B cell (primary cell): ENCODE data around the gene EEF1A2. TPM values are rescaled to one million over a fixed set of nuclear protein-coding genes. Genes with fewer than 3 reads are reported as not detected.

Source experiments
- ATAC-seq: fragments of 200-7000 bp; cut with Tn5 transposase; one replicate; pipeline ENCODE4 v1.10.0; 2021; ENCODE audit warnings: low read depth, mild to moderate bottlenecking, moderate number of reproducible peaks, moderate library complexity
- CTCF ChIA-PET: fragments of 350-600 bp; sonication (Branson Sonifier 250); formaldehyde crosslinking; loops from one replicate; lab custom pipeline; 2021; ENCODE audit warnings: antibody characterized with exemption, inconsistent platforms; lab: Charles Lee
- POLR2A ChIA-PET: fragments of 350-600 bp; sonication (Branson Sonifier 250); formaldehyde crosslinking; loops from one replicate; lab custom pipeline; 2021; ENCODE audit warnings: antibody characterized with exemption; lab: Charles Lee
- DNase-seq: peaks from one replicate; pipeline ENCODE4 v3.0.0; 2013
- H2AFZ ChIP-seq: 2 replicates; pipeline ENCODE4 v1.6.1; 2012; ENCODE audit warnings: mild to moderate bottlenecking, low read depth, low read length; ENCODE audit not compliant: insufficient read depth, poor library complexity, severe bottlenecking
- H3K27ac ChIP-seq, 2 donors: 1 replicate in 1 of 2; 2 replicates in 1 of 2; pipeline ENCODE4 v1.5.1; 2012 to 2013; ENCODE audit warnings: low read length in 2 of 2, mild to moderate bottlenecking in 2 of 2, moderate library complexity in 1 of 2
- H3K27me3 ChIP-seq, 4 experiments: fragments of 200-600 bp in 1 of 4; sonication (generic) in 1 of 4; replicated peaks in 1 of 4; 1 replicate in 2 of 4; 2 replicates in 2 of 4; pipeline versions ENCODE4 v1.6.1 to v1.7.0; 2013 to 2016; ENCODE audit warnings: low read length in 3 of 4, mild to moderate bottlenecking in 2 of 4, mixed read lengths in 1 of 4, moderate library complexity in 1 of 4; ENCODE audit not compliant: insufficient read depth in 4 of 4, control insufficient read depth in 3 of 4; ENCODE audit errors: control extremely low read depth in 1 of 4
- H3K36me3 ChIP-seq, 2 experiments: replicated peaks in 1 of 2; 1 replicate in 1 of 2; 2 replicates in 1 of 2; pipeline versions ENCODE4 v1.6.1 to v1.7.1; 2013; ENCODE audit warnings: low read length in 1 of 2; ENCODE audit not compliant: insufficient read depth in 2 of 2, control insufficient read depth in 1 of 2; ENCODE audit errors: control extremely low read depth in 1 of 2, extremely low read depth in 1 of 2
- H3K4me1 ChIP-seq, 2 donors: fragments of 200-600 bp in 1 of 2; sonication (generic) in 1 of 2; 1 replicate in 1 of 2; 2 replicates in 1 of 2; pipeline versions ENCODE4 v1.5.1 to v1.6.1; 2013 to 2017; ENCODE audit warnings: low read length in 2 of 2; ENCODE audit not compliant: control insufficient read depth in 2 of 2, insufficient read depth in 2 of 2
- H3K4me2 ChIP-seq: replicated peaks from 2 replicates; pipeline ENCODE3; 2012; ENCODE audit warnings: mild to moderate bottlenecking, low read depth, low read length; ENCODE audit not compliant: poor library complexity, severe bottlenecking
- H3K4me3 ChIP-seq, 5 experiments: fragments of 200-600 bp in 1 of 5; sonication (generic) in 1 of 5; 1 replicate in 3 of 5; 2 replicates in 2 of 5; pipeline versions ENCODE4 v1.5.1 to v1.7.0; 2011 to 2016; ENCODE audit warnings: low read length in 4 of 5, mild to moderate bottlenecking in 4 of 5, low read depth in 2 of 5, control low read depth in 1 of 5, moderate library complexity in 1 of 5; ENCODE audit not compliant: insufficient read depth in 1 of 5; ENCODE audit errors: control extremely low read depth in 1 of 5, extremely low read depth in 1 of 5
- H3K79me2 ChIP-seq: fragments of 200-600 bp; sonication (generic); one replicate; pipeline ENCODE4 v1.6.0; 2016; ENCODE audit warnings: low read length; ENCODE audit not compliant: control insufficient read depth, insufficient read depth
- H3K9ac ChIP-seq: fragments of 200-600 bp; sonication (generic); 2 replicates; pipeline ENCODE4 v1.6.1; 2017; ENCODE audit warnings: mild to moderate bottlenecking, low read length, moderate library complexity
- H3K9me3 ChIP-seq, 3 donors: one replicate each; pipeline versions ENCODE4 v1.6.1 to v1.7.1; 2013; ENCODE audit warnings: low read length in 2 of 3; ENCODE audit not compliant: control insufficient read depth in 2 of 3, insufficient read depth in 1 of 3; ENCODE audit errors: control extremely low read depth in 1 of 3
- H4K20me1 ChIP-seq: 2 replicates; pipeline ENCODE4 v1.6.0; 2012; ENCODE audit warnings: mild to moderate bottlenecking, low read length; ENCODE audit not compliant: insufficient read depth, control insufficient read depth, poor library complexity, severe bottlenecking
- H3K27ac Mint-ChIP-seq: one replicate; pipeline ENCODE4 v1.8.0; 2021; ENCODE audit warnings: mixed read lengths
- H3K27me3 Mint-ChIP-seq: one replicate; pipeline ENCODE4 v1.8.0; 2021; ENCODE audit warnings: mixed read lengths
- H3K4me1 Mint-ChIP-seq: one replicate; pipeline ENCODE4 v1.8.0; 2021; ENCODE audit warnings: mixed read lengths
- H3K4me3 Mint-ChIP-seq: one replicate; pipeline ENCODE4 v1.8.0; 2021; ENCODE audit warnings: mixed read lengths
- H3K9me3 Mint-ChIP-seq: one replicate; pipeline ENCODE4 v1.8.0; 2022; ENCODE audit warnings: mixed read lengths; ENCODE audit not compliant: insufficient read depth
- EZH2 ChIP-seq: IDR thresholded peaks from 2 replicates; pipeline ENCODE4 v1.6.1; 2012; ENCODE audit warnings: borderline replicate concordance, low read depth, mild to moderate bottlenecking, moderate library complexity, low read length; ENCODE audit not compliant: insufficient read depth, poor library complexity, severe bottlenecking
- WGBS: methylation state at CpG from one replicate; pipeline ENCODE4 v1.1.5; 2013; ENCODE audit warnings: missing lambda C conversion rate; ENCODE audit not compliant: insufficient coverage; 5-methylcytosine and 5-hydroxymethylcytosine counted together
- intact Hi-C: fragments of 100-400 bp; cut with micrococcal nuclease; formaldehyde crosslinking; loops from one replicate; pipeline ENCODE4 v1.10.0; 2022
- polyA plus RNA-seq: library from polyadenylated mRNA; depleted of rRNA; stranded (reverse); fragments of >200 nt; gene quantifications from 2 replicates; pipeline ENCODE4 v1.2.3, GENCODE V29; 2012
- total RNA-seq, 2 donors: library from RNA; stranded (reverse); fragments of 120-200 nt in 1 of 2; gene quantifications; 1 replicate in 1 of 2; 2 replicates in 1 of 2; pipeline versions ENCODE4 v1.2.3 to v1.2.4, GENCODE V29; 2013 to 2022
- TF ChIP-seq, protein P1 (sequence below): fragments of 200-600 bp; IDR thresholded peaks from one replicate; pipeline ENCODE4 v1.8.0; 2022; ENCODE audit warnings: antibody characterized with exemption, mild to moderate bottlenecking

The EEF1A2 gene
- total and polyA plus RNA-seq, 2 donors (not counting 1 experiment from before 2014, with no cell fraction given), result 2.2 to 2.9 TPM

DNA sequence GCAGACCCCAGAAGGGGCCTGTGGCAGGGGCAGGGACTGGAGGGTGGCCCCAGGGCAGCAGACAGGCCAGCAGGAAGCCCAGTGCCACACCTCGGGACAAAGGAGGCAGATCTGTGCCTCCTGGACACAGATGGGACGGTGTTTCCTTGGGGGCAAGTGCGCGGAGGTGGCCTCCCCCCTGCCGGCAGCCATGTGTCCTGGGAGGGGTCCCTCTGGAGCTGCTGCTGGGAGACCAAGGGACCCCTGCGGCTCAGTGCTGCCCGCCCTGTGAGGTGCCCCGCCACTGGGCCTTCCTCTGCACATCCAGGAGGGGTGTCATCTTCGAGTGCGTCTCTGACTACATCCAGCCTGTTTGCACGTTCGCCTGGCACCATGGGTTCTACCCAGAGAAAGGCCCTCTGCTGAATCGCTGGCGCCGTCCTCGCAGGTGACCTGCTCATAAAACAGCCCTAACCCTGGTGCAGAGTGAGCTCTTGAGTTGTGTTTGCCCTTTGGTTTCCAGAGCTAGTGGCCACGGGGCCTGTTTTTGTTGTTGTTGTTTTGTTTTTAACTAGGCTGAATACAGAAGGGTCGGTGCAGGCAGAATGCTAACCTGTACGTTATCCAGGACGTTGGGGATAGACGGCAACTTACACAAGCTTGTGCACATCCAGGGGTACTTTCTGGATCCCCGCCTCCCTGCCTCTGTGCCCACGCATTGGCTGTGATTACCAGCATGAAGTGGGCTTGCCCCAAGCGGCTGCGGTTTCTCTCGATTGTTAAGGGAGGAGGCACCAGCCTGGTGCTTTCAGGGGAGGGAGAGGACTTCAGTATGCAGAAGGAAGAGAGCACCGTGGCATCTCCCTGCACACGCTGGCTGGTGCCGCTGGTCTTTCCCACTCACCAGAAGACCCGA is 25.1 kb downstream of the EEF1A2 start:
- Histone ChIP-seq H3K9me3 (peaks cover 0 to 2% (median 0%) of the 10 kb centered on the region in 3 donors), H3K27ac (no peak overlapping the region), H3K4me2 (no peak overlapping the region), H3K36me3 (no peaks in the 10 kb centered on the region), H3K4me1 (peaks cover 4 to 6% of the 10 kb centered on the region in 2 donors), H2AFZ (no peak overlapping the region), H3K79me2 (no peaks in the 10 kb centered on the region), H3K9ac (no peak overlapping the region), H3K27me3 (peaks cover 0 to 65% (median 15%) of the 10 kb centered on the region in 4 experiments), H3K4me3 (no peak overlapping the region), H4K20me1 (no peaks in the 10 kb centered on the region)
- no peaks in the 10 kb centered on the region for H3K9me3 Mint-ChIP-seq
- no peak for DNase-seq
- CTCF ChIA-PET, result no interaction called here
- WGBS, result 38% methylated on average over 30 of the region's 30 CpGs
- peak overlapping the region; percentile 32 for H3K4me3 Mint-ChIP-seq
- no peak overlapping the region for H3K27ac Mint-ChIP-seq
- H3K27me3 Mint-ChIP-seq, result peaks cover 40% of the 10 kb centered on the region
- POLR2A ChIA-PET, result no interaction called here
- peaks cover 7% of the 10 kb centered on the region for H3K4me1 Mint-ChIP-seq
- ATAC-seq, result no peak
- no peak for TF ChIP-seq EZH2
- TF ChIP-seq, protein P1, sequence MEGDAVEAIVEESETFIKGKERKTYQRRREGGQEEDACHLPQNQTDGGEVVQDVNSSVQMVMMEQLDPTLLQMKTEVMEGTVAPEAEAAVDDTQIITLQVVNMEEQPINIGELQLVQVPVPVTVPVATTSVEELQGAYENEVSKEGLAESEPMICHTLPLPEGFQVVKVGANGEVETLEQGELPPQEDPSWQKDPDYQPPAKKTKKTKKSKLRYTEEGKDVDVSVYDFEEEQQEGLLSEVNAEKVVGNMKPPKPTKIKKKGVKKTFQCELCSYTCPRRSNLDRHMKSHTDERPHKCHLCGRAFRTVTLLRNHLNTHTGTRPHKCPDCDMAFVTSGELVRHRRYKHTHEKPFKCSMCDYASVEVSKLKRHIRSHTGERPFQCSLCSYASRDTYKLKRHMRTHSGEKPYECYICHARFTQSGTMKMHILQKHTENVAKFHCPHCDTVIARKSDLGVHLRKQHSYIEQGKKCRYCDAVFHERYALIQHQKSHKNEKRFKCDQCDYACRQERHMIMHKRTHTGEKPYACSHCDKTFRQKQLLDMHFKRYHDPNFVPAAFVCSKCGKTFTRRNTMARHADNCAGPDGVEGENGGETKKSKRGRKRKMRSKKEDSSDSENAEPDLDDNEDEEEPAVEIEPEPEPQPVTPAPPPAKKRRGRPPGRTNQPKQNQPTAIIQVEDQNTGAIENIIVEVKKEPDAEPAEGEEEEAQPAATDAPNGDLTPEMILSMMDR, result no peak
- intact Hi-C loops, result no loop called here

DNA sequence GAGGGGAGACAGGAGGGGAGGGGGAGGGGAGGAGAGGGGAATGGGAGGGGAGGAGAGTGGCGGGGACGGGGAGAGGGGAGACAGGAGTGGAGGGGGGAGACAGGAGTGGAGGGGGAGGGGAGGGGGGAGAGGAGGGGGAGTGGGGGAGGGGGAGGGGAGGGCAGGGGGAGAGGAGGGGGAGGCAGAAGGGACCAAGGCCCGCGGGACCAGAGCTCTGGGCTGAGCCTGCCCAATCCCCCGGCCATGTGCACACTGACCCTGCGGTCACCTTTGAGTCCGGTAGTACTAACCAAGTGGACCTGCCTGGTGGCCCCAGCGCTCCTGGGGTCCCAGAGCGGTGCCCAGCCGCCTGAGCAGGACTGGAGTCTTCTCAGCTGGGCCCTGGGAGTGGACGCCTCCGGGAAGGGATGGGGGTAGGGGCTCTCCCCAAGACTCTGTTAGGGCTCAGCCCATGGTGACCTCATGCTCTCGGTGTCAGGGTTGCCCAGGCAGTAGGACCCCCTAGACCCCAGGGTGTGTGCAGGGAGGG is 26.0 kb downstream of the EEF1A2 start:
- Histone ChIP-seq H3K4me3 (no peak overlapping the region), H4K20me1 (no peaks in the 10 kb centered on the region), H3K27me3 (peaks cover 0 to 60% (median 15%) of the 10 kb centered on the region in 4 experiments), H3K9ac (no peak overlapping the region), H3K9me3 (peaks cover 0 to 2% (median 0%) of the 10 kb centered on the region in 3 donors), H2AFZ (no peak overlapping the region), H3K36me3 (no peaks in the 10 kb centered on the region), H3K79me2 (no peaks in the 10 kb centered on the region), H3K4me2 (no peak overlapping the region), H3K4me1 (peaks cover 4 to 6% of the 10 kb centered on the region in 2 donors), H3K27ac (no peak overlapping the region)
- DNase-seq (no peak), ATAC-seq (no peak)
- WGBS, result 66% methylated on average over 9 of the region's 13 CpGs
- intact Hi-C loops, result no loop called here
- ChIA-PET CTCF (no interaction called here), POLR2A (no interaction called here)
- Mint-ChIP-seq H3K4me1 (peaks cover 7% of the 10 kb centered on the region), H3K9me3 (no peaks in the 10 kb centered on the region), H3K27me3 (peaks cover 34% of the 10 kb centered on the region), H3K4me3 (no peak overlapping the region), H3K27ac (no peak overlapping the region)
- no peak for TF ChIP-seq EZH2
